Measurements from ENCODE around the gene LATS2.

Gene LATS2

DNA sequence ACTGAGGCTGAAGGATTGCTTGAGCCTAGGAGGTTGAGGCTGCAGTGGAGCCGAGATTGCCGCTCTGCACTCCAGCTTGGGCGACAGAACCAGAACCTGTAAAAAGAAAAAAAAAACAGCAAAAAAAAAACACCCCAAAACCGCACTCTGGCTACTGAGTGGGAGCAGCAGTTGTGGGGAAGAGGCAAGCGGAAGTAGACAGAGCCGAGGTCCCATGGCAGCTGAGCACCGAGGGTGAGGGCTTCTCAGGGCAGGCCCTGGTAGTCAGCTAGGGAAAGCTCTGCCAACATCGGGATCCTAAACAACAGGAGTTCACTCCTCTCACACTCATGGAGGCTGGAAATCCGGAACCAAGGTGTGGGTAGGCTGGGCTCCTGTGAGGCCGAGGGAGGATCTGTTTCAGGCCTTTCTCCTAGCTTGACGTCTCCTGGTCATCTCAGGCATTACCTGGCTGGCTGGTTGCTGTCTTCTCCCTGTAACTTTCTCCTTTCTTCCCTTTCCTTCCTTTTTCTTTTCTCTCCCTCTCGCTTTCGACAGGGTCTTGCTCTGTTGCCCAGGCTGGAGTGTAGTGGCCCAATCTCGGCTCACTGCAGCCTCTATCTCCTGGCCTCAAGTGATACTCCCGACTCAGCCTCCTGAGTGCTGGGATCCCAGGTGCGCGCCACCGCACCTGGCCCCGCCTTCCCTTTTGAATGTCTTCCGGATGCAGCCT lies 15.8 kb upstream of the LATS2 start:
- TF ChIP-seq POLR2AphosphoS5 (IDR thresholded peaks at IDR 0.05; ENCODE audit: low read depth, low read length): no peak

DNA sequence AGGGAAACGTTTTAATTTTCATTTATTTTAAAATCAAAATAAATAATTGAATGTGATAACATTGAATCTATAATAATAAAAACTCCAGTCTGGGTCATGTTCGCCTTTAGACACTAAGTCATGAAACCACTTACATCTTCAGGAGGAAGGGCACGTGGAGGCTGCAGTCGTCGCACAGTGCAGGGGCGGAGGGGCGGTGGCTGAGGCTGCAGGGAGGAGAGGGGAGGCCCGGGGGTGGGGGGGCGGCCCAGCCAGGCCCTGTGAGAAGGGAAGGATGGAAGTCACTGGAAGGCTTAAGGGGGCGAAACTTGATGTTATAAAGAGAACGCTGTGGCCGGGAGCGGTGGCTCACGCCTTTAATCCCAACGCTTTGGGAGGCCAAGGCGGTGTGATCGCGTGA lies 14.9 kb upstream of the LATS2 start:
- TF ChIP-seq FOXP2 (optimal IDR thresholded peaks at IDR 0.05; ENCODE audit: borderline replicate concordance, extremely low read depth, extremely low read length, insufficient read depth) (no peak), SIN3A (IDR thresholded peaks at IDR 0.05; ENCODE audit: borderline replicate concordance, insufficient read depth, low read length) (no peak), POLR2AphosphoS5 (IDR thresholded peaks at IDR 0.05; ENCODE audit: low read depth, low read length) (no peak), TAF1 (IDR thresholded peaks at IDR 0.05; ENCODE audit: borderline replicate concordance, insufficient read depth, low read length) (no peak)
- TF ChIP-seq, protein P1, sequence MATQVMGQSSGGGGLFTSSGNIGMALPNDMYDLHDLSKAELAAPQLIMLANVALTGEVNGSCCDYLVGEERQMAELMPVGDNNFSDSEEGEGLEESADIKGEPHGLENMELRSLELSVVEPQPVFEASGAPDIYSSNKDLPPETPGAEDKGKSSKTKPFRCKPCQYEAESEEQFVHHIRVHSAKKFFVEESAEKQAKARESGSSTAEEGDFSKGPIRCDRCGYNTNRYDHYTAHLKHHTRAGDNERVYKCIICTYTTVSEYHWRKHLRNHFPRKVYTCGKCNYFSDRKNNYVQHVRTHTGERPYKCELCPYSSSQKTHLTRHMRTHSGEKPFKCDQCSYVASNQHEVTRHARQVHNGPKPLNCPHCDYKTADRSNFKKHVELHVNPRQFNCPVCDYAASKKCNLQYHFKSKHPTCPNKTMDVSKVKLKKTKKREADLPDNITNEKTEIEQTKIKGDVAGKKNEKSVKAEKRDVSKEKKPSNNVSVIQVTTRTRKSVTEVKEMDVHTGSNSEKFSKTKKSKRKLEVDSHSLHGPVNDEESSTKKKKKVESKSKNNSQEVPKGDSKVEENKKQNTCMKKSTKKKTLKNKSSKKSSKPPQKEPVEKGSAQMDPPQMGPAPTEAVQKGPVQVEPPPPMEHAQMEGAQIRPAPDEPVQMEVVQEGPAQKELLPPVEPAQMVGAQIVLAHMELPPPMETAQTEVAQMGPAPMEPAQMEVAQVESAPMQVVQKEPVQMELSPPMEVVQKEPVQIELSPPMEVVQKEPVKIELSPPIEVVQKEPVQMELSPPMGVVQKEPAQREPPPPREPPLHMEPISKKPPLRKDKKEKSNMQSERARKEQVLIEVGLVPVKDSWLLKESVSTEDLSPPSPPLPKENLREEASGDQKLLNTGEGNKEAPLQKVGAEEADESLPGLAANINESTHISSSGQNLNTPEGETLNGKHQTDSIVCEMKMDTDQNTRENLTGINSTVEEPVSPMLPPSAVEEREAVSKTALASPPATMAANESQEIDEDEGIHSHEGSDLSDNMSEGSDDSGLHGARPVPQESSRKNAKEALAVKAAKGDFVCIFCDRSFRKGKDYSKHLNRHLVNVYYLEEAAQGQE (IDR thresholded peaks at IDR 0.05; ENCODE audit: insufficient read depth in 1 of 2, low read depth in 2 of 2, low read length in 2 of 2): no peak

DNA sequence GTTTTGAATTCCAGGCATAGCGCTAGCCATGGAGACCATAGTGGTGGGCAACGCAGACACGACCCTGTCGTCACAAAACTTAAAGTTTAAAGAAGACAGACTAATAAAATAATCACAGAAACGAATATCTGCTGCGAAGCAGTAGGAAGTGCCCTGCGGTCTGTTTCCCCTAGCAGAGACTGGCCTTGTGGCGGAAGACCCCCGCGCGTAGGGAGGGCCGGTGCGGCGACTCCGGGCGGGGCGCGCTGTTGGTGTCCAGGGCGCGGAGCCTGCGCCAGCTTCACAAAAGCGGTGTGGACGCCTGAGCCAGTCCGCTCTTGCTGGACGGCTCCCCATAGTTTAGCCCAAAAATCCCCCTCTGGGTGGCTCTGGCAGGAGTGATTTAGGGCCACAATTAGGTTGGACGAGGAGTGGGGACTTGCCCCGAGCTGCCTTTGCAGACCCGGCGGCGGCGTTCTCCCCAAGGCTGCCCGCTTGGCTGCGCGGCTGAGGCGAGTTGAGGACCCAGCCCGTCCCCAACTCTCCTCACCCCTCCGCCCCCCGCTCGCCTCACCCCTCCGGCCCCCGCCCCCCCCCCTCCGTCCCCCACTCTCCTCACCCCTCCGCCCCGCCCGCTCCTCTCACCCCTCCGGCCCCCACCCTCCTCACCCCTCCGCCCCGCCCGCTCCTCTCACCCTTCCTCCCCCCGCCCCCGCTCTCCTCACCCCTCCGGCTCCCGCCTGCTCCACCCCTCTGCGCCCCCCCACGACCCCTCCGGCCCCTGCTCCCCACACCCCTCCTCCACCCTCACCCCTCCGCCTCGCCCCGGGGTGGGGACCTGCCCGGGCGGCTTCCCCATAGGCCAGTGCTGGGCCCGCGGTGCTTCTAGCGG lies 14.2 kb upstream of the LATS2 start:
- no peak for TF ChIP-seq SIN3A (IDR thresholded peaks at IDR 0.05; ENCODE audit: borderline replicate concordance, insufficient read depth, low read length)
- no peak for TF ChIP-seq TAF1 (IDR thresholded peaks at IDR 0.05; ENCODE audit: borderline replicate concordance, insufficient read depth, low read length)
- no peak for TF ChIP-seq POLR2AphosphoS5 (IDR thresholded peaks at IDR 0.05; ENCODE audit: low read depth, low read length)

DNA sequence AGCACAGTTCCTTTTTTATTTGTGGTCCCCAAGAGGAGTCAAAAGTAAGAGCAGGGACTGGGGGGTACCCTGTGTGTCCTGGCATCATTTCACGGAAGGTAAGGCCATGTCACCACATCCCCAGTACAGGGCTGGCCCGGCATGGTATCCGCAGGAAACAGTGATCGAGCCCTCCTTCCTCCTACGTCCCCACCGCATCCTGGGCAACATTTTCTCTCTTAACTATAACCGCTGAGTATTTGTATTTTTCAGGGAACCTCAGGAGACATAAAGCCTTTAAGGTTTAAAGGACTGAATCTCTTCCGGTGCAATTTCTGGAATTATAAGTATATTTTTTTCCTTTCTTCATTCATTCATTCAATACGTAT lies 13.6 kb upstream of the LATS2 start:
- no peak for TF ChIP-seq POLR2AphosphoS5 (IDR thresholded peaks at IDR 0.05; ENCODE audit: low read depth, low read length)
- TF ChIP-seq, protein P1 (IDR thresholded peaks at IDR 0.05; ENCODE audit: insufficient read depth in 1 of 2, low read depth in 2 of 2, low read length in 2 of 2): no peak
- no peak for TF ChIP-seq FOXP2 (optimal IDR thresholded peaks at IDR 0.05; ENCODE audit: borderline replicate concordance, extremely low read depth, extremely low read length, insufficient read depth)
- no peak for TF ChIP-seq TAF1 (IDR thresholded peaks at IDR 0.05; ENCODE audit: borderline replicate concordance, insufficient read depth, low read length)
- TF ChIP-seq SIN3A (IDR thresholded peaks at IDR 0.05; ENCODE audit: borderline replicate concordance, insufficient read depth, low read length): no peak

DNA sequence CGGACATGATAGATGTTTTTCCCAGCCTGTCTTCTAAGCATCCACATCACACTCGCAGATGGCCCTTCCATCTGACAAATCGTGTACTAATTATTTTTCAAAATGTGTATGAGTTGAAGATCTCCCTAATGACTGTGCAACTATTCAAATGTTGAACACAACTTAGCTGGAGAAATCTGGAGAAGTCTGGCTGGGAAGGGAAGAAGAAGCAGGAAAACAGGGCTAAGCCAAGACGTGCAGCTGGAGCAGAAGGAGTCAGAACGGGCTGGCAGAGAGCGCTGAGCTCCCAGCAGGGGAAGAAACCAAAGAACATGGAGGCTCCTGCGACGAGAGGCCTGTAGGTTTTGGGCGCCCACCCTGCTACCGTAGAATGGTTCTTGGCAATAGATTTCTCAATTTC lies 13.2 kb upstream of the LATS2 start:
- TF ChIP-seq POLR2AphosphoS5 (IDR thresholded peaks at IDR 0.05; ENCODE audit: low read depth, low read length) (no peak), TAF1 (IDR thresholded peaks at IDR 0.05; ENCODE audit: borderline replicate concordance, insufficient read depth, low read length) (no peak), FOXP2 (optimal IDR thresholded peaks at IDR 0.05; ENCODE audit: borderline replicate concordance, extremely low read depth, extremely low read length, insufficient read depth) (no peak), SIN3A (IDR thresholded peaks at IDR 0.05; ENCODE audit: borderline replicate concordance, insufficient read depth, low read length) (no peak)
- TF ChIP-seq, protein P1 (IDR thresholded peaks at IDR 0.05; ENCODE audit: insufficient read depth in 1 of 2, low read depth in 2 of 2, low read length in 2 of 2): no peak

DNA sequence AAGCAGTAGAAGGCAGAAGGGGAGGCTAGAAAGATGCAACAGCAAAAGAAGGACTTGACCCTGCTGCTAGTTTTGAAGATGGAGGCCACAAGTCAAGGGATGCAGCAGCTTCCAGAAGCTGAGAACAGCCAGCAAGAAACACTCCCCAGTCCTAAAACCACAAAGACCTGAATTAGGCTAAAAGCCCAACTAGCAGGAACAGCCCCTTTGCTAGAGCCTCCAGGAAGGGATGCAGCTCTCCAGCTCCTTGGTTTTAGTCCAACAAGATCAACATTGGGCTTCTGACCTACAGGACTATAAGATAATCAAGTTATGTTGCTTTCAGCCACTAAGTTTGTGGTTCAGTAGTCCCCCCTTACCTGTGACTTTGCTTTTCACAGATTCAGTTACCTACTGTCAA lies 10.5 kb upstream of the LATS2 start:
- TF ChIP-seq, protein P1 (IDR thresholded peaks at IDR 0.05; ENCODE audit: insufficient read depth in 1 of 2, low read depth in 2 of 2, low read length in 2 of 2): no peak
- TF ChIP-seq SIN3A (IDR thresholded peaks at IDR 0.05; ENCODE audit: borderline replicate concordance, insufficient read depth, low read length): no peak
- TF ChIP-seq FOXP2 (optimal IDR thresholded peaks at IDR 0.05; ENCODE audit: borderline replicate concordance, extremely low read depth, extremely low read length, insufficient read depth): no peak
- TF ChIP-seq POLR2AphosphoS5 (IDR thresholded peaks at IDR 0.05; ENCODE audit: low read depth, low read length): no peak
- TF ChIP-seq TAF1 (IDR thresholded peaks at IDR 0.05; ENCODE audit: borderline replicate concordance, insufficient read depth, low read length): no peak
